AG10803 (cell line): ENCODE data around the gene FAT1.

Experiments used
- DNase-seq: peaks from one replicate; pipeline ENCODE4 v3.0.0; 2010; ENCODE audit warnings: low read depth
- H3K4me3 ChIP-seq: 2 replicates; pipeline ENCODE4 v1.5.1; 2011; ENCODE audit warnings: mild to moderate bottlenecking, low read length, control low read depth
- TF ChIP-seq, protein P1 (sequence below): conservative IDR thresholded peaks from 2 replicates; pipeline ENCODE4 v1.5.1; 2011; ENCODE audit warnings: mild to moderate bottlenecking, low read length, control low read depth, inconsistent platforms

The FAT1 gene

GRCh38 chr4:186557486-186557885 is 166.2 kb downstream of the FAT1 start:
- TF ChIP-seq, protein P1, sequence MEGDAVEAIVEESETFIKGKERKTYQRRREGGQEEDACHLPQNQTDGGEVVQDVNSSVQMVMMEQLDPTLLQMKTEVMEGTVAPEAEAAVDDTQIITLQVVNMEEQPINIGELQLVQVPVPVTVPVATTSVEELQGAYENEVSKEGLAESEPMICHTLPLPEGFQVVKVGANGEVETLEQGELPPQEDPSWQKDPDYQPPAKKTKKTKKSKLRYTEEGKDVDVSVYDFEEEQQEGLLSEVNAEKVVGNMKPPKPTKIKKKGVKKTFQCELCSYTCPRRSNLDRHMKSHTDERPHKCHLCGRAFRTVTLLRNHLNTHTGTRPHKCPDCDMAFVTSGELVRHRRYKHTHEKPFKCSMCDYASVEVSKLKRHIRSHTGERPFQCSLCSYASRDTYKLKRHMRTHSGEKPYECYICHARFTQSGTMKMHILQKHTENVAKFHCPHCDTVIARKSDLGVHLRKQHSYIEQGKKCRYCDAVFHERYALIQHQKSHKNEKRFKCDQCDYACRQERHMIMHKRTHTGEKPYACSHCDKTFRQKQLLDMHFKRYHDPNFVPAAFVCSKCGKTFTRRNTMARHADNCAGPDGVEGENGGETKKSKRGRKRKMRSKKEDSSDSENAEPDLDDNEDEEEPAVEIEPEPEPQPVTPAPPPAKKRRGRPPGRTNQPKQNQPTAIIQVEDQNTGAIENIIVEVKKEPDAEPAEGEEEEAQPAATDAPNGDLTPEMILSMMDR: no peak
- no peak overlapping the region for H3K4me3 ChIP-seq
- peak; percentile 67 for DNase-seq

- H3K4me3 ChIP-seq: no peak overlapping the region
- DNase-seq: peak; percentile 46
- TF ChIP-seq, protein P1: no peak
Measured at GRCh38 chr4:186557061-186557460, 166.6 kb downstream of the FAT1 start.

GRCh38 chr4:186554914-186555827 is 168.5 kb downstream of the FAT1 start, which contains the start of gene MTNR1A:
Gene MTNR1A, minus strand, starts transcription at chr4:186555567. Its CDS starts 202 bp downstream, at chr4:186555365.
- H3K4me3 ChIP-seq: peak within 1 kb of the TSS; percentile 41
- no peak for DNase-seq
- TF ChIP-seq, protein P1: no peak

DNA sequence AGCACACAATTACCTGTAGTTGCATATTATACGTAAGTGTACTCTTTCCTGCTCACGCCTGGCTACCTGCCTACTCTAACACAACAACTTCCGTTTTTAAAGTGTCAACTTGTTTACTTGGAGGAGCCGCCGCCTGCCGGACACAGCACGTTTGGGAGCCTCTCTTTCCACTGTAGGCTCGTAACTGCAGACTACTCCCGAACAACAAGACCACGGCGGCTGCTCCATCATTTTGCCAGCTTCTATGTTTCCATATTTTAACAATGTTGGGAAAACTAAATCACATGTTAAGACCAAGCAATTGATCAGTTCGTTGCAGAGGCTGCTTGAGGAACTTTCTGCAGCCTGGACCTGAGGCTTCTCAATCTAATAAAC is 169.1 kb downstream of the FAT1 start:
- DNase-seq: peak; percentile 17
- peak overlapping the region; percentile 41 for H3K4me3 ChIP-seq

GRCh38 chr4:186553717-186554116 is 169.9 kb downstream of the FAT1 start:
- H3K4me3 ChIP-seq: no peak overlapping the region
- TF ChIP-seq, protein P1: no peak
- DNase-seq: no peak

More for the DNA sequence above, 169.1 kb downstream of the FAT1 start:
- TF ChIP-seq, protein P1: peak; percentile 12; the same call in 1 of the 2 replicates

DNA sequence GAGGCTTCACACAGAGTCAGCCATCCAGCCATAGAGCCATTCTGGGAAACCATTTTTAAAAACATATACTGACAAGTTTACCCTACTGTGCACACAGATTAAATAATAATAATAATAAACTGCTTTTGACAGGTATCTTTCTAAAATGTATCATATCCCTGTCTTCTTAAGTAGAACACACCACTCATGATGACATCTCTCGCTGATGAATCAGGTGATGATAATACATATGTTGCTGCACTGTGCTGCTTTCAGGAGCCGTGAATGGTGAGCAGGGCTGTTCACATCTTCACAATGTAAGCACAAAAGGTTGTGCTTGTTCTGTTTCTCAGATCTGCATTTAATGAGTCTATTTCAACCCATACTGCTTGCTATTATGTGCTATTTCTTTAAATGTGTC is 171.8 kb downstream of the FAT1 start:
- H3K4me3 ChIP-seq: no peak overlapping the region
- TF ChIP-seq, protein P1: no peak
- DNase-seq: no peak

GRCh38 chr4:186545436-186545835 is 178.2 kb downstream of the FAT1 start:
- no peak for DNase-seq
- H3K4me3 ChIP-seq: no peak overlapping the region
- TF ChIP-seq, protein P1: no peak
